Lung (tissue), 12 donors: ENCODE measurements around the gene PANX2. TPM values are rescaled to one million over a fixed set of nuclear protein-coding genes. Genes with fewer than 3 reads are reported as not detected.

Source experiments
- ATAC-seq: fragments of 200-7000 bp; cut with Tn5 transposase; one replicate; pipeline ENCODE4 v1.9.1; 2020; ENCODE audit warnings: moderate number of reproducible peaks; ENCODE audit not compliant: insufficient read depth, low FRiP score
- DNase-seq, 3 donors: peaks; one replicate each; pipeline ENCODE4 v3.0.0-alpha.2; 2013 to 2017
- H3K27ac ChIP-seq, 2 donors: one replicate each; pipeline ENCODE4 v1.5.1; 2013; ENCODE audit warnings: mild to moderate bottlenecking in 2 of 2, moderate library complexity in 2 of 2, control low read depth in 1 of 2, inconsistent platforms in 1 of 2, low read depth in 1 of 2, low read length in 1 of 2
- H3K27me3 ChIP-seq, 3 donors: one replicate each; pipeline ENCODE4 v1.5.1; 2013; ENCODE audit warnings: low read length in 2 of 3; ENCODE audit not compliant: control insufficient read depth in 3 of 3, insufficient read depth in 3 of 3
- H3K36me3 ChIP-seq, 4 donors: one replicate each; pipeline ENCODE4 v1.5.1; 2013; ENCODE audit warnings: low read length in 4 of 4, mild to moderate bottlenecking in 1 of 4, moderate library complexity in 1 of 4; ENCODE audit not compliant: control insufficient read depth in 4 of 4, insufficient read depth in 4 of 4
- H3K4me1 ChIP-seq, 5 donors: one replicate each; pipeline ENCODE4 v1.5.1; 2013; ENCODE audit warnings: low read length in 5 of 5, mild to moderate bottlenecking in 2 of 5, moderate library complexity in 1 of 5; ENCODE audit not compliant: control insufficient read depth in 5 of 5, insufficient read depth in 5 of 5
- H3K4me3 ChIP-seq: one replicate; pipeline ENCODE4 v1.5.1; 2013; ENCODE audit warnings: mild to moderate bottlenecking, control low read depth, moderate library complexity
- H3K9ac ChIP-seq, 2 donors: one replicate each; pipeline ENCODE4 v1.5.1; 2013; ENCODE audit warnings: low read length in 2 of 2, control low read depth in 1 of 2; ENCODE audit not compliant: insufficient read depth in 1 of 2
- H3K9me3 ChIP-seq, 4 donors: one replicate each; pipeline ENCODE4 v1.5.1; 2013; ENCODE audit warnings: low read length in 3 of 4, mild to moderate bottlenecking in 1 of 4, moderate library complexity in 1 of 4; ENCODE audit not compliant: control insufficient read depth in 4 of 4, insufficient read depth in 3 of 4
- WGBS, 2 donors: extraction: QIAGEN DNeasy Blood & Tissue Kit; methylation state at CpG; one replicate each; pipeline ENCODE4 v1.1.7; 2013; 5-methylcytosine and 5-hydroxymethylcytosine counted together
- polyA plus RNA-seq, 2 donors: library from polyadenylated mRNA; stranded (reverse); fragments of 200-250 nt; gene quantifications; one replicate each; pipeline ENCODE4 v1.2.1, GENCODE V29; 2013
- total RNA-seq, 2 donors: library from RNA; depleted of rRNA in 1 of 2; stranded (reverse); fragments of >200 nt in 1 of 2; gene quantifications; one replicate each; pipeline ENCODE4 v1.2.1, GENCODE V29; 2014 to 2021
- TF ChIP-seq, protein P1 (sequence below): IDR thresholded peaks from 2 replicates; pipeline ENCODE4 v1.5.1; 2012; ENCODE audit warnings: mild to moderate bottlenecking; ENCODE audit errors: control extremely low read depth, extremely low read depth
- donor health status: control.
- donor health status: control.
- donor health status: Bipolar disorder and iron deficiency.
- donor health status: healthy.
- donor health status: DM: yes; HTN: yes; CAD: no.

The PANX2 gene
- total and polyA plus RNA-seq, 4 donors: 1.00 to 3.9 (median 2.6) TPM

DNA sequence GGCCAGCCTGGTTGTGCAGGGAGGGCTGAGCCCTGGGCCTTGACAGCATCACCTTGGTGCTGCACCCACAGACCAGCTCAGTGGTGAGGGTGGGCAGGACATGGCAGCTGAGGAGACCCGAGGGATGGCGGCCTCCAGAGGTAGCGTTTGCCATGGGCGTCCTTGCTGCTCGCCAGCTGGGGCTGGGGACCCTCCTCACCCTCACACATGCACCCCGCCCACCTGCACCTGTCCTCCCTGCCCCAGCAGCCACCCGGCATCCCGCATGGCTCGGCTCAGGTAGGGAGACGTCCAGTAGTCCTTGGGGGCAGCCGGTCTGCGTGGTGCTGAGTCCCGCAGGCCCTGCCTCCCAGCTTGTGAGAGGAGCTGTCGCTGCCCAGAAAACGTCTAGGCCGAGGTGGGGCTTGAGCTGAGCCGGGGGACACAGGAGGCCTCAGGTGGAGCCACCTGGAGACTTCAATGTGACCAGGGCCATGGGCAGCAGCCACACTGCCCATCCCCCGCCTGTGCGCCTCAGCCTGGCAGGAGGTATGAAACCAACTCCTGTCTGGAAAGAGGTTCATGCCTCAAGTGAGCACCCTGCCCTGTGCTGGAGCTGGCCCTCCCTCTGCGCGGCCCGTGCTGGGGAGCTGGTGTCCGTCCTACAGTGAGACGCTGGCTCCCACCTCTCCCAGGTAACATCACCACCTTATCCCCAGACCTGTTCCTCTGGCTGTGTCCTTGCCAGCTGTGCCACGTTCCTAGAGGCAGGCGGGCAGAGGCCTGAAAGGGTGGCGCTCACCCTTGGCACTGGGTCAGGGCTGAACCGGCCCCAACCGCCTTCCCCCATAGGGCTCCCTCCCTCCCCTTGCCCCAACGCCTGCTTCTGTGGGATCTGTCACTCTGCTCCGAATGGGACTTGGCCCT, 11.9 kb downstream of the PANX2 start:
- TF ChIP-seq, protein P1, sequence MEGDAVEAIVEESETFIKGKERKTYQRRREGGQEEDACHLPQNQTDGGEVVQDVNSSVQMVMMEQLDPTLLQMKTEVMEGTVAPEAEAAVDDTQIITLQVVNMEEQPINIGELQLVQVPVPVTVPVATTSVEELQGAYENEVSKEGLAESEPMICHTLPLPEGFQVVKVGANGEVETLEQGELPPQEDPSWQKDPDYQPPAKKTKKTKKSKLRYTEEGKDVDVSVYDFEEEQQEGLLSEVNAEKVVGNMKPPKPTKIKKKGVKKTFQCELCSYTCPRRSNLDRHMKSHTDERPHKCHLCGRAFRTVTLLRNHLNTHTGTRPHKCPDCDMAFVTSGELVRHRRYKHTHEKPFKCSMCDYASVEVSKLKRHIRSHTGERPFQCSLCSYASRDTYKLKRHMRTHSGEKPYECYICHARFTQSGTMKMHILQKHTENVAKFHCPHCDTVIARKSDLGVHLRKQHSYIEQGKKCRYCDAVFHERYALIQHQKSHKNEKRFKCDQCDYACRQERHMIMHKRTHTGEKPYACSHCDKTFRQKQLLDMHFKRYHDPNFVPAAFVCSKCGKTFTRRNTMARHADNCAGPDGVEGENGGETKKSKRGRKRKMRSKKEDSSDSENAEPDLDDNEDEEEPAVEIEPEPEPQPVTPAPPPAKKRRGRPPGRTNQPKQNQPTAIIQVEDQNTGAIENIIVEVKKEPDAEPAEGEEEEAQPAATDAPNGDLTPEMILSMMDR: no peak
- Histone ChIP-seq H3K27ac (no peak overlapping the region), H3K4me3 (no peak overlapping the region), H3K36me3 (no peaks in the 10 kb centered on the region), H3K4me1 (peaks cover 2 to 17% (median 10%) of the 10 kb centered on the region in 5 donors), H3K27me3 (no peaks in the 10 kb centered on the region), H3K9me3 (peaks cover 0 to 2% (median 0%) of the 10 kb centered on the region in 4 donors), H3K9ac (no peak overlapping the region)
- no peak for ATAC-seq
- DNase-seq: no peak
- WGBS, 2 donors: 80 to 85% methylated on average over 31 of the region's 31 CpGs

DNA sequence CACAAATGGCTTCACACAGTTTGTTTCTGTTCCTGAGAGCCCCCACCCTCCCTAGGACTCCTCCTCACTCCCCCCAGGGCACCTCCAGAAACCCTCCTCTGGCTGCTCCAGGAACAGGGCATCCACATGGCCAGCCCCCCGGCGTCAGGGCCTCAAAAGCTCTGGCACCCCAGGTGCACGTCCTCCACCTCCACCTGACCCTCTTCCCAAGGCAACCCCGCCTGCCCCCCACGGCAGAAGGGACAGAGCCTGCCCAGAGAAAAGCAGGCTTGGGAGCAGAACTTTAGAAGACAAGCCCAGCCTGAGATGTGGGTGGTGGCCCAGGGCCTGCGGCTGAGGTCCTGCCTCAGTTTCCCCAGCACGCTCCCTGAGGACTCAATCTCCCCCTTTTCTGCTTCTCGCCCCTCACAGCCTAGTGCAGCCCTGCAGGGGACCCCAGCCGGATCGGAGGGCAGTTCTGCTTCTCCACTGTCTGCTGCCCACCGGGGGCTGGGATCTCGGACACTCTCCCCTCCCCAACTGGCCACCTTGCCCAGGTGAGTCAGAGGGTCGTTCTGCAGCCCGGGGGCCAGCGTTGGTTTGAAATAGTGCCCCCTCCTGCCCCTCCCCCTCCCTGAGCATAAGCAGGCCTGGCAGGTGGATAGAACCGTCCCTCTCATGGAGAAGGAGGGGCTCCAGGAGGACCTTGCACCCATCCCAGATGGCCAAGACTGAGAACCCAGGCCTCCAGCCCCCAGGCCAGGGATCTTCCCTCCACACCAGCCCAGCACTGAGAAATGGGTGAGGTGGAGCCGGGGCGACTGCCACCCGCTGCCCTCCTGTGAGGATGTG, 12.8 kb downstream of the PANX2 start:
- H3K9me3 ChIP-seq: peaks cover 0 to 2% (median 0%) of the 10 kb centered on the region in 4 donors
- TF ChIP-seq, protein P1: no peak
- H3K27me3 ChIP-seq: no peaks in the 10 kb centered on the region
- no peak overlapping the region for H3K27ac ChIP-seq
- peaks cover 2 to 17% (median 10%) of the 10 kb centered on the region in 5 donors for H3K4me1 ChIP-seq
- H3K4me3 ChIP-seq: no peak overlapping the region
- no peaks in the 10 kb centered on the region for H3K36me3 ChIP-seq
- WGBS, 2 donors: 86 to 89% methylated on average over 19 of the region's 19 CpGs
- H3K9ac ChIP-seq: no peak overlapping the region
- ATAC-seq (no peak), DNase-seq (no peak)

DNA sequence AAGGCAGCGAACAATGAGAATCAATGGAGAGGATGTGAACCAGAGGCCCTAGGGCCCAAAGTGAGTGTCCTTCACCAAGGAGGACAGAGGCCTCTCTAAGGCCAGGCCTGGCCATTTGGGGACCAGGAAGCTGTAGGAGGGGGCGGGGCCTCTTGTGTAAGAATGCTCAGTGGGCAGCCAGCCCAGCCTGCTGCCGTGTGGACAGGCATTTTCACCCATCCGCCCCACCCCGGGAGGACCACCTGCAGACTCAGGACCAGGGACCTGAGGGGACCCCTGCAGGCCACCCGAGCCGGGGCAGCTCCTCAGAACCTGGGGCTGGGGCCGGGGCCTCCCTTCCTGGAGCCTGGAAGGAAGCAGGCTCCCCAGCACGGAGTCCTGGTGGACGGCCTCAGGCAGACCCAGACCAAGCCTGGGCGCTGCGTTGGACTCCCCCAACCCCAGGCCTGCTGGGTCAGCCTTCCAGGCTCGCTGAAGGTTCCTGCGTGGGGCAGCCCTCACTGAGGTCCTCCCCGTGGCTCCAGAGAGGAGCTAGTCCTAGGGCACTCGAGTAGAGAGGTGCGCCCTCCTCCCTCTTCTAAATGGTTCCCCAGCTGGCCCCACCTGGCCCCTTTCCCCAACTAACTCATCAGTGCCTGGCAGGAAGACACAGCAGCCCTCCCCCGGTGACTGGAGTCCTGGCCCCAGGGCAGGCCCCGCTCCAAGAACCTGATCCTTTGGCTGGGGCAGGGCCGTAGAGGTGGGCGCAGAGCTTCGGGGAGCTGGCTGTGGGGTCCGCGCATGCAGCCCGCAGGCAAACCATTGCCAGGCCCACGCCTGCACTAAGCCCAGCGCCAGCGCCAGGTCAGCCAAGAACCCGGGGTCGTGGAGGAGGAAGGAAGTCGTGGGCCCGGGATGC, 13.7 kb downstream of the PANX2 start:
- DNase-seq: peak; percentile 67 to 82 (median 76)
- Histone ChIP-seq H3K4me3 (no peak overlapping the region), H3K27me3 (no peaks in the 10 kb centered on the region), H3K36me3 (no peaks in the 10 kb centered on the region), H3K9ac (no peak overlapping the region), H3K4me1 (peaks cover 2 to 22% (median 13%) of the 10 kb centered on the region in 5 donors), H3K9me3 (peaks cover 0 to 2% (median 0%) of the 10 kb centered on the region in 4 donors), H3K27ac (peak overlapping the region in 1 of 2 donors; percentile 47)
- WGBS, 2 donors: 50% methylated on average over 30 to 32 of the region's 32 CpGs
- TF ChIP-seq, protein P1: no peak
- ATAC-seq: no peak
